ENCODE measurements around the gene PBRM1.

PBRM1 gene

GRCh38 chr3:52520141-52520667 lies 165.5 kb downstream of the PBRM1 start:
- in situ Hi-C loops (cut with MboI; ENCODE audit: low pct_unique_long_range_greater_than_20kb, low sequenced_read_pairs, unreplicated experiment) = no loop called here
- TF ChIP-seq, protein P1, sequence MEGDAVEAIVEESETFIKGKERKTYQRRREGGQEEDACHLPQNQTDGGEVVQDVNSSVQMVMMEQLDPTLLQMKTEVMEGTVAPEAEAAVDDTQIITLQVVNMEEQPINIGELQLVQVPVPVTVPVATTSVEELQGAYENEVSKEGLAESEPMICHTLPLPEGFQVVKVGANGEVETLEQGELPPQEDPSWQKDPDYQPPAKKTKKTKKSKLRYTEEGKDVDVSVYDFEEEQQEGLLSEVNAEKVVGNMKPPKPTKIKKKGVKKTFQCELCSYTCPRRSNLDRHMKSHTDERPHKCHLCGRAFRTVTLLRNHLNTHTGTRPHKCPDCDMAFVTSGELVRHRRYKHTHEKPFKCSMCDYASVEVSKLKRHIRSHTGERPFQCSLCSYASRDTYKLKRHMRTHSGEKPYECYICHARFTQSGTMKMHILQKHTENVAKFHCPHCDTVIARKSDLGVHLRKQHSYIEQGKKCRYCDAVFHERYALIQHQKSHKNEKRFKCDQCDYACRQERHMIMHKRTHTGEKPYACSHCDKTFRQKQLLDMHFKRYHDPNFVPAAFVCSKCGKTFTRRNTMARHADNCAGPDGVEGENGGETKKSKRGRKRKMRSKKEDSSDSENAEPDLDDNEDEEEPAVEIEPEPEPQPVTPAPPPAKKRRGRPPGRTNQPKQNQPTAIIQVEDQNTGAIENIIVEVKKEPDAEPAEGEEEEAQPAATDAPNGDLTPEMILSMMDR (IDR thresholded peaks at IDR 0.05; ENCODE audit: extremely low read depth, insufficient read depth, missing control alignments) = no peak
- no peak for DNase-seq (ENCODE audit: low spot score)

DNA sequence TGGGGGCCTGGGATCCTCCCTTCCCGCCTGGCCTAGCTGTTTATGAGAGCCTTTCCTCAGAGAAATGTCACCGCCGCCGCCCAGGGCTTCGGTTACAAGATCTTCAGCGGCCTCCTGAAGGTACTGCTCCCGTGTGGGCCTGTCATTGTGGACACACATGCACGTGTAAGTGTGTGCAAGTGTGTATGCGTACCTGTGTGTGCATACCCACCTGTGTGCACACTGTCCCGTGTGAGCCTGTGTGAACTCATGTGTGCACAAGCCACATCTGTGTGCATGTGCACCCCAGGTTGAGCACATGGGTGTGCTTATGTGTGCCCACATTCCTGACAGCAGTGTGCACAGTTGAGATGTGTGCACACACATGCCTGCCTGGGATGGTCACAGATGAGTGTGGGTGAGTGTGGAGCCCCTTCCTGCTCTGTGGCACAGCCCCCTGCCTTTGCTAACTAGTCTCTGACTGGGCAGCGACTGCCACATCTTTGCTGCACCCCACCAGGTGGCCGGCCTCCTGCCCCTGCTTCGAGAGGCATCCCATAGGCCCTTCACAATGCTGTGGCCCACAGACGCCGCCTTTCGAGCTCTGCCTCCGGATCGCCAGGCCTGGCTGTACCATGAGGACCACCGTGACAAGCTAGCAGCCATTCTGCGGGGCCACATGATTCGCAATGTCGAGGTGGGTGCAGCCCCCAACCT lies 166.1 kb downstream of the PBRM1 start:
- TF ChIP-seq, protein P1 (IDR thresholded peaks at IDR 0.05; ENCODE audit: extremely low read depth, insufficient read depth, missing control alignments) = no peak
- in situ Hi-C loops (cut with MboI; ENCODE audit: low pct_unique_long_range_greater_than_20kb, low sequenced_read_pairs, unreplicated experiment) = no loop called here
- DNase-seq (ENCODE audit: low spot score) = no peak

- in situ Hi-C loops (cut with MboI; ENCODE audit: low pct_unique_long_range_greater_than_20kb, low sequenced_read_pairs, unreplicated experiment) = no loop called here
- DNase-seq (ENCODE audit: low spot score) = no peak
- TF ChIP-seq, protein P1 (IDR thresholded peaks at IDR 0.05; ENCODE audit: extremely low read depth, insufficient read depth, missing control alignments) = no peak
These were observed 166.8 kb downstream of the PBRM1 start for GRCh38 chr3:52518723-52519444.

DNA sequence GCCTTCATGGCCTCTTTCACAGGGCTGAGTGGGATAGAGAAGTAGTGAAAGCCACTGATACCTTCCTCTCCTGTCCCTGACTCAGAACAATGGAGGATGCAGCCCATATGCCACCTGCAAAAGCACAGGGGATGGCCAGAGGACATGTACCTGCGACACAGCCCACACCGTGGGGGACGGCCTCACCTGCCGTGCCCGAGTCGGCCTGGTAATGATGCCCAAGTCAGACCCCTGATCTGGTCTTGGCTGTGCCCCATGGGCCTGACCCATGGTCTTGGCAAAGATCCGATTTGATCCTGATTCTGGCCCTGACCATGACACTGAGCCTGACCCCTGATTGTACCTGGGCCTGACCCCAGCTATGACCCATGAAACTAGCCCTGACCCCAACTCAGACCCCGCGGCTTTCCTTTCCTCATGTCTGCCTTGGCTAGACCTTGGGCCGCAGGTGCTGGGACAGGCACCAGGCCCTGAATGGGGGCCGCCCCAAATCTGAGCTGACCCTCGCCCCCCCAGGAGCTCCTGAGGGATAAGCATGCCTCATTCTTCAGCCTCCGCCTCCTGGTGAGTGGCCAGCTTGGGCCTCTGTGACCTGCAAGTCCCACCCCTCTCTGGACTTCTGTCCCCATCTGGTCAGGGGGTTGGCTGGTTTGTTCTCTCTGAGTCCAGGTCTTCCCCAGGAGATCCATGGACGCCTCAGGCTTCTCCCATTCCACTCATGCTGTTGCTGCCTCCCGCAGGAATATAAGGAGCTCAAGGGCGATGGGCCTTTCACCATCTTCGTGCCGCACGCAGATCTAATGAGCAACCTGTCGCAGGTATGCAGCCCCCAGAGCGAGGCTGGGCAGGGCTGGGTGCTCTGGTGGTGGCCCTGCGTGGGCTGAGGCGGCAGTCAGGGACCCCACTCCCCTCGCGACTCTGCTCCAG lies 167.7 kb downstream of the PBRM1 start:
- TF ChIP-seq, protein P1 (IDR thresholded peaks at IDR 0.05; ENCODE audit: extremely low read depth, insufficient read depth, missing control alignments) = no peak
- in situ Hi-C loops (cut with MboI; ENCODE audit: low pct_unique_long_range_greater_than_20kb, low sequenced_read_pairs, unreplicated experiment) = no loop called here
- no peak for DNase-seq (ENCODE audit: low spot score)

DNA sequence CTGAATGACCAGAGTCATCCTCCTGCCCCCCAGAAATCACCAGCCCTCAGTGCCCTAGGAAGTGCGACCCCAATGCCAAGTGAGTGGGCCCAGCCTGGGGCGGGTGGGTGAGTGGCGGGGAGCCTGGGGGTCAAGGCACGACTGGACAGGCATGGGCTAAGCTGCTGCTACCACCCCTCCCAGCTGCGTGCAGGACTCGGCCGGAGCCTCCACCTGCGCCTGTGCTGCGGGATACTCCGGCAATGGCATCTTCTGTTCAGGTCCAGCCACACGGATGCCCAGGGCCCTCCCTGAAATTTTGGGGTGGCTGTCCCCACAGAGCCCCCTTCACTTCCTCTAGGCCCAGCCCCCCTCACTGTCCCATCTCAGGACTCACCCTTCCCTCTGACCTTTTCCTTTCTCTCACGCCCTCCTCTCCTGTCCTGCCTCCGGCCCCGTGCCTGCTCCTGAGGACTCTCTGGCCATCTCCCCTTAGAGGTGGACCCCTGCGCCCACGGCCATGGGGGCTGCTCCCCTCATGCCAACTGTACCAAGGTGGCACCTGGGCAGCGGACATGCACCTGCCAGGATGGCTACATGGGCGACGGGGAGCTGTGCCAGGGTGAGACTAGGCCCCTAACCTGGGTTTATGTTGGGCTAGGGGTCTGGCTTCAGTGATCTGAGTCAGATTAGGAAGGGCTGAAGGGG lies 169.1 kb downstream of the PBRM1 start:
- in situ Hi-C loops (cut with MboI; ENCODE audit: low pct_unique_long_range_greater_than_20kb, low sequenced_read_pairs, unreplicated experiment) = no loop called here
- DNase-seq (ENCODE audit: low spot score) = no peak
- TF ChIP-seq, protein P1 (IDR thresholded peaks at IDR 0.05; ENCODE audit: extremely low read depth, insufficient read depth, missing control alignments) = no peak

- no peak for DNase-seq (ENCODE audit: low spot score)
- TF ChIP-seq, protein P1 (IDR thresholded peaks at IDR 0.05; ENCODE audit: extremely low read depth, insufficient read depth, missing control alignments) = no peak
- in situ Hi-C loops (cut with MboI; ENCODE audit: low pct_unique_long_range_greater_than_20kb, low sequenced_read_pairs, unreplicated experiment) = no loop called here
These were observed 170.5 kb downstream of the PBRM1 start for GRCh38 chr3:52515192-52515591.

All from GM13977 (cell line).